Breast epithelium (tissue), 3 donors: ENCODE data around the gene CGB7.
"Not testable (repeated sequence)": the region's sequence is repeated elsewhere in the genome, so short reads cannot be mapped to it uniquely, and the experiment has no call there.

ENCODE experiments used
- POLR2A ChIP-seq: fragments of 450-650 bp; IDR thresholded peaks from one replicate; pipeline ENCODE4 v1.6.1; 2016; ENCODE audit warnings: antibody characterized with exemption, mild to moderate bottlenecking, moderate library complexity
- TF ChIP-seq, protein P1 (sequence below), 3 donors: fragments of 450-650 bp; IDR thresholded peaks; one replicate each; pipeline ENCODE4 v1.5.1; 2016 to 2017; ENCODE audit warnings: antibody characterized with exemption in 3 of 3, mild to moderate bottlenecking in 3 of 3, moderate library complexity in 3 of 3

DNA sequence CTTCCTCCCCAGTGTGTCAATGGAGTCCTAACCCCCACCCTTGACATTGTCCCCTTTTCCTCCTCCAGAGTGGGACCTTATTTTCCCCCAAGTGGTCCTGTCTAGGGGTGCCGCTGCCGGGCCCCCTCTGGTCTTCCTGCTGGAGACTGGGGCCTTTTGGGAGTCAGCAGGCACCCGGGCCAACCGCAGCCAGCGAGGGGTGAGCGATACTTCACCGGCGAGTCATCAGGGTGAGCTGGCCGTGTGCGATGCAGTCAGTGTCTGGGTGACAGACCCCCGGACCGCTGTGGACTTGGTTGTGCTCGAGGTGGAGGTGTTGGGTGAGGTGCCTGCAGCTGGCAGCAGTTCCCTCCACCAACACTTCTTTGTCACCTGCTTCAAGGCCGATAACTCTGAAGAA, 27.8 kb downstream of the CGB7 start:
- TF ChIP-seq, protein P1, sequence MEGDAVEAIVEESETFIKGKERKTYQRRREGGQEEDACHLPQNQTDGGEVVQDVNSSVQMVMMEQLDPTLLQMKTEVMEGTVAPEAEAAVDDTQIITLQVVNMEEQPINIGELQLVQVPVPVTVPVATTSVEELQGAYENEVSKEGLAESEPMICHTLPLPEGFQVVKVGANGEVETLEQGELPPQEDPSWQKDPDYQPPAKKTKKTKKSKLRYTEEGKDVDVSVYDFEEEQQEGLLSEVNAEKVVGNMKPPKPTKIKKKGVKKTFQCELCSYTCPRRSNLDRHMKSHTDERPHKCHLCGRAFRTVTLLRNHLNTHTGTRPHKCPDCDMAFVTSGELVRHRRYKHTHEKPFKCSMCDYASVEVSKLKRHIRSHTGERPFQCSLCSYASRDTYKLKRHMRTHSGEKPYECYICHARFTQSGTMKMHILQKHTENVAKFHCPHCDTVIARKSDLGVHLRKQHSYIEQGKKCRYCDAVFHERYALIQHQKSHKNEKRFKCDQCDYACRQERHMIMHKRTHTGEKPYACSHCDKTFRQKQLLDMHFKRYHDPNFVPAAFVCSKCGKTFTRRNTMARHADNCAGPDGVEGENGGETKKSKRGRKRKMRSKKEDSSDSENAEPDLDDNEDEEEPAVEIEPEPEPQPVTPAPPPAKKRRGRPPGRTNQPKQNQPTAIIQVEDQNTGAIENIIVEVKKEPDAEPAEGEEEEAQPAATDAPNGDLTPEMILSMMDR (IDR thresholded peaks at IDR 0.05), result not testable (repeated sequence)
- not testable (repeated sequence) for TF ChIP-seq POLR2A
